DND-41 (cell line): ENCODE data around the gene DTX3L.

Experiments used
- ATAC-seq: fragments of 200-7000 bp; cut with Tn5 transposase; 3 replicates; pipeline ENCODE4 v1.9.1; 2021; ENCODE audit warnings: low read depth; ENCODE audit not compliant: insufficient read depth
- DNase-seq: peaks from one replicate; pipeline ENCODE4 v3.0.0-alpha.2; 2020
- H2AFZ ChIP-seq: 2 replicates; pipeline ENCODE4 v1.6.0; 2012; ENCODE audit warnings: low read depth, low read length
- H3K27ac ChIP-seq: 2 replicates; pipeline ENCODE4 v1.5.1; 2012; ENCODE audit warnings: low read length, inconsistent platforms
- H3K27me3 ChIP-seq: fragments of 200-600 bp; sonication (generic); 2 replicates; pipeline ENCODE4 v1.6.0; 2012; ENCODE audit warnings: low read length, mild to moderate bottlenecking, inconsistent platforms; ENCODE audit not compliant: insufficient read depth, poor library complexity
- H3K36me3 ChIP-seq: 2 replicates; pipeline ENCODE4 v1.5.1; 2012; ENCODE audit warnings: low read length, inconsistent platforms; ENCODE audit not compliant: insufficient read depth
- H3K4me1 ChIP-seq: 2 replicates; pipeline ENCODE4 v1.5.1; 2012; ENCODE audit warnings: mild to moderate bottlenecking, low read length; ENCODE audit not compliant: insufficient read depth
- H3K4me2 ChIP-seq: 2 replicates; pipeline ENCODE4 v1.6.0; 2012; ENCODE audit warnings: mild to moderate bottlenecking, moderate library complexity, low read length, inconsistent platforms; ENCODE audit not compliant: insufficient read depth
- H3K4me3 ChIP-seq, 2 experiments: fragments of 200-600 bp in 1 of 2; shearing (Covaris generic) in 1 of 2; 2 replicates each; pipeline ENCODE4 v1.5.1; 2012 to 2016; ENCODE audit warnings: inconsistent platforms in 2 of 2, low read length in 2 of 2, mild to moderate bottlenecking in 2 of 2, low read depth in 1 of 2, moderate library complexity in 1 of 2
- H3K79me2 ChIP-seq: 2 replicates; pipeline ENCODE4 v1.6.0; 2012; ENCODE audit warnings: low read length, inconsistent platforms; ENCODE audit not compliant: insufficient read depth
- H3K9ac ChIP-seq: 2 replicates; pipeline ENCODE4 v1.6.0; 2012; ENCODE audit warnings: low read depth, mild to moderate bottlenecking, inconsistent platforms, low read length, moderate library complexity
- H3K9me3 ChIP-seq: 2 replicates; pipeline ENCODE4 v1.5.1; 2012; ENCODE audit warnings: low read length, moderate library complexity, mild to moderate bottlenecking, inconsistent platforms; ENCODE audit not compliant: insufficient read depth, severe bottlenecking
- H4K20me1 ChIP-seq: 2 replicates; pipeline ENCODE4 v1.6.0; 2012; ENCODE audit warnings: low read length; ENCODE audit not compliant: insufficient read depth
- CTCF ChIP-seq: IDR thresholded peaks from 2 replicates; pipeline ENCODE4 v1.5.1; 2012; ENCODE audit warnings: borderline replicate concordance, low read length, moderate library complexity, mild to moderate bottlenecking; ENCODE audit not compliant: poor library complexity, severe bottlenecking; ENCODE audit errors: extremely low read depth
- EZH2 ChIP-seq: IDR thresholded peaks from 3 replicates; pipeline ENCODE4 v1.6.1; 2012; ENCODE audit warnings: borderline replicate concordance, low read depth, mild to moderate bottlenecking, moderate library complexity, low read length, inconsistent platforms; ENCODE audit not compliant: severe bottlenecking

Gene DTX3L

GRCh38 chr3:122577409-122578031 lies 13.4 kb downstream of the DTX3L start, which contains the start of gene PARP15:
PARP15 (plus strand) TSS chr3:122577650; CDS start chr3:122577668, 18 bp downstream.
- H2AFZ ChIP-seq = peak within 1 kb of the TSS; percentile 92
- peak within 1 kb of the TSS; percentile 72 for H3K4me2 ChIP-seq
- TF ChIP-seq CTCF = peak; percentile 39
- no peak for TF ChIP-seq EZH2
- H3K4me3 ChIP-seq = peak within 1 kb of the TSS; percentile 65 to 78
- H3K79me2 ChIP-seq = peaks cover 23% of the 10 kb centered on the region
- H3K36me3 ChIP-seq = peaks cover 23% of the 10 kb centered on the region
- ATAC-seq = peak; percentile 88
- peak within 1 kb of the TSS; percentile 83 for H3K9ac ChIP-seq
- H3K9me3 ChIP-seq = peaks cover 14% of the 10 kb centered on the region
- peaks cover 32% of the 10 kb centered on the region for H3K4me1 ChIP-seq
- peak; percentile 83 for DNase-seq
- H3K27me3 ChIP-seq = no peaks in the 10 kb centered on the region
- no peaks in the 10 kb centered on the region for H4K20me1 ChIP-seq
- H3K27ac ChIP-seq = peak within 1 kb of the TSS; percentile 89

GRCh38 chr3:122578069-122578740 lies 14.1 kb downstream of the DTX3L start:
- H3K4me1 ChIP-seq = peaks cover 32% of the 10 kb centered on the region
- H3K9ac ChIP-seq = peak overlapping the region; percentile 83
- no peaks in the 10 kb centered on the region for H4K20me1 ChIP-seq
- peak overlapping the region; percentile 89 for H3K27ac ChIP-seq
- peaks cover 26% of the 10 kb centered on the region for H3K79me2 ChIP-seq
- H3K4me2 ChIP-seq = peak overlapping the region; percentile 72
- peak overlapping the region; percentile 92 for H2AFZ ChIP-seq
- peak overlapping the region; percentile 65 to 78 for H3K4me3 ChIP-seq
- no peak for DNase-seq
- peaks cover 15% of the 10 kb centered on the region for H3K9me3 ChIP-seq
- H3K27me3 ChIP-seq = no peaks in the 10 kb centered on the region
- peaks cover 19% of the 10 kb centered on the region for H3K36me3 ChIP-seq
- no peak for ATAC-seq
- no peak for TF ChIP-seq EZH2
- TF ChIP-seq CTCF = no peak

GRCh38 chr3:122580470-122580869 lies 16.3 kb downstream of the DTX3L start:
- H3K79me2 ChIP-seq = peaks cover 29% of the 10 kb centered on the region
- no peaks in the 10 kb centered on the region for H4K20me1 ChIP-seq
- peaks cover 18% of the 10 kb centered on the region for H3K9me3 ChIP-seq
- DNase-seq (no peak), ATAC-seq (no peak)
- H2AFZ ChIP-seq = no peak overlapping the region
- peaks cover 32% of the 10 kb centered on the region for H3K4me1 ChIP-seq
- no peak for TF ChIP-seq EZH2
- no peak for TF ChIP-seq CTCF
- H3K36me3 ChIP-seq = peaks cover 12% of the 10 kb centered on the region
- no peak overlapping the region for H3K4me3 ChIP-seq
- no peak overlapping the region for H3K4me2 ChIP-seq
- no peak overlapping the region for H3K9ac ChIP-seq
- H3K27me3 ChIP-seq = no peaks in the 10 kb centered on the region
- H3K27ac ChIP-seq = no peak overlapping the region
